AG09319 (cell line): ENCODE measurements around the gene MALSU1.

ENCODE experiments used
- DNase-seq: peaks from one replicate; pipeline ENCODE4 v3.0.0-alpha.2; 2010; ENCODE audit warnings: low read depth; ENCODE audit errors: extremely low read depth
- CTCF ChIP-seq: IDR thresholded peaks from 2 replicates; pipeline ENCODE4 v1.5.1; 2011; ENCODE audit warnings: low read depth, mild to moderate bottlenecking, inconsistent platforms, low read length, moderate library complexity

MALSU1 gene

GRCh38 chr7:23275912-23276311 lies 23.2 kb upstream of the MALSU1 start:
- TF ChIP-seq CTCF: no peak
- DNase-seq: no peak

GRCh38 chr7:23276376-23276775 lies 22.8 kb upstream of the MALSU1 start:
- 0 out of 2 replicates have a peak, but pooled peaks have one; percentile 2 for TF ChIP-seq CTCF
- no peak for DNase-seq

- no peak for TF ChIP-seq CTCF
- no peak for DNase-seq
These were observed 22.2 kb upstream of the MALSU1 start for GRCh38 chr7:23276947-23277346.

GRCh38 chr7:23277359-23277989 lies 21.7 kb upstream of the MALSU1 start:
- peak; percentile 85 for TF ChIP-seq CTCF
- DNase-seq: peak; percentile 37

GRCh38 chr7:23279819-23280525 lies 19.2 kb upstream of the MALSU1 start:
- no peak for DNase-seq
- no peak for TF ChIP-seq CTCF

GRCh38 chr7:23283086-23283485 lies 16.1 kb upstream of the MALSU1 start:
- no peak for TF ChIP-seq CTCF
- DNase-seq: no peak

GRCh38 chr7:23284871-23285270 lies 14.3 kb upstream of the MALSU1 start:
- no peak for DNase-seq
- no peak for TF ChIP-seq CTCF
